Activated CD4-positive, CD25-positive, alpha-beta regulatory T cell treated with anti-CD3 and anti-CD28 coated beads, Interleukin-2, amount 50 U/mL, for 16 hours (primary cell): ENCODE results near the gene UTRN.

ENCODE experiments used
- DNase-seq: peaks from one replicate; pipeline ENCODE4 v3.0.0-alpha.2; 2020; ENCODE audit warnings: low read depth, low spot score

Gene UTRN

GRCh38 chr6:144284783-144285547, at the start of gene UTRN:
TSS of gene UTRN (plus strand) at chr6:144285335. CDS start at chr6:144291829, 6,494 bp downstream.
- no peak for DNase-seq

GRCh38 chr6:144244688-144245087, 40.4 kb upstream of the UTRN start:
- no peak for DNase-seq

GRCh38 chr6:144246988-144247387, 38.1 kb upstream of the UTRN start:
- no peak for DNase-seq

- no peak for DNase-seq
Observed at GRCh38 chr6:144248003-144248402, 37.1 kb upstream of the UTRN start.

GRCh38 chr6:144248476-144249301, 36.4 kb upstream of the UTRN start:
- DNase-seq, result no peak

- DNase-seq, result no peak
Observed at GRCh38 chr6:144250276-144250675, 34.9 kb upstream of the UTRN start.

GRCh38 chr6:144252259-144252658, 32.9 kb upstream of the UTRN start:
- DNase-seq, result no peak

GRCh38 chr6:144259986-144260385, 25.1 kb upstream of the UTRN start:
- DNase-seq, result no peak

- no peak for DNase-seq
Observed at GRCh38 chr6:144262470-144263369, 22.4 kb upstream of the UTRN start.

GRCh38 chr6:144263786-144264185, 21.3 kb upstream of the UTRN start:
- DNase-seq, result no peak

GRCh38 chr6:144264270-144265060, 20.7 kb upstream of the UTRN start:
- DNase-seq, result no peak

GRCh38 chr6:144265061-144265357, 20.1 kb upstream of the UTRN start:
- no peak for DNase-seq

- no peak for DNase-seq
Observed at GRCh38 chr6:144265390-144265789, 19.7 kb upstream of the UTRN start.

GRCh38 chr6:144266091-144266649, 19.0 kb upstream of the UTRN start:
- DNase-seq, result no peak

GRCh38 chr6:144268794-144269349, 16.3 kb upstream of the UTRN start:
- DNase-seq, result no peak

- DNase-seq, result no peak
Observed at GRCh38 chr6:144277174-144277573, 8.0 kb upstream of the UTRN start.

- DNase-seq, result no peak
Observed at GRCh38 chr6:144277605-144278227, 7.4 kb upstream of the UTRN start.

- no peak for DNase-seq
Observed at GRCh38 chr6:144278659-144279314, 6.3 kb upstream of the UTRN start.

- no peak for DNase-seq
Observed at GRCh38 chr6:144279484-144280150, 5.5 kb upstream of the UTRN start.
